GM12891 (cell line): Measurements from ENCODE around the gene ZNF763.

Experiments used
- POLR2A ChIP-seq: IDR thresholded peaks from 2 replicates; pipeline ENCODE4 v1.6.1; 2011; ENCODE audit warnings: low read depth, low read length, control low read depth
- POLR2AphosphoS5 ChIP-seq: IDR thresholded peaks from 2 replicates; pipeline ENCODE4 v1.6.1; 2011; ENCODE audit warnings: low read depth, low read length, control low read depth
- POU2F2 ChIP-seq: IDR thresholded peaks from 2 replicates; pipeline ENCODE4 v1.6.1; 2011; ENCODE audit warnings: low read depth, mild to moderate bottlenecking, control low read depth, low read length, moderate library complexity
- SPI1 ChIP-seq: IDR thresholded peaks from 2 replicates; pipeline ENCODE4 v1.6.1; 2011; ENCODE audit warnings: low read depth, low read length, control low read depth
- TAF1 ChIP-seq: IDR thresholded peaks from 2 replicates; pipeline ENCODE4 v1.6.1; 2011; ENCODE audit warnings: low read depth, low read length, control low read depth

DNA sequence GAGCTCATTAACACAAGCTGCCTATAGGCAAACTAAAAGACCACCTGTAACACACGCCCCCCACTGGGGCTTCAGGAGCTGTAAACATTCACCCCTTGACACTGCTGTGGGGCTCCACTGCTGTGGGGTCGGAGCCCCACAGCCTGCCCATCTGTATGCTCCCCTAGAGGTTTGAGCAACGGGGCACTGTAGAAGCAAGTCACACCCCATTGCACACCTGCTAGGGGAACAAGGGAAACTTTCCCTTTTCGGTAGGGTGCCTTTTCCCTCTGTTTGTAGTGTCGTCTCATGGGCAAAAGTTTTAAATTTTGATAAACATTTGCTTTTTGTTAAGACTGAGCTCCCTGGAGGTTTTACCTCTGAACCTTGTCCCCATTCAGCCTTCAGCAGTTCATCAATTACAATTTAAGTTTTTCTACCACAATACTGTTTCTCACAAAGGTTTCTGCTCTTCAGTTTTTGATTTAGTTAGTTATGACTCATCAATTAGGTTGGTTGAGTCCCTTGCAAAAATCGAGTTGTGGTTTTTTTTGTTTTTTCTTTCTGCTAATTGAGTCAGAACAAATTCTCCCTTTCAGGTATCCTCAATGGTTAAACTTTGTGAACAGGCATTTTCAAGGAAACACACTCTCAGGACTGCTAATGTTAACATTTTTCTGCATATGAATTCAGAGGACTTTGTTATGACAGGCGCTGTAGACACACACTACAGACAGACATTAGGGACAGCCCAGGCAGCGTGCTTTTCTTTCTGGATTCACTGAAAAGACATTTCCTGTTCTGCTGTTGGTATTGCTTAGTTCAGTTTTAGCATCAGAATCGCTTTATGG lies 35.5 kb downstream of the ZNF763 start:
- TF ChIP-seq POLR2AphosphoS5 (no peak), POLR2A (no peak), POU2F2 (peak; percentile 13; the same call in 1 of the 2 replicates), TAF1 (no peak), SPI1 (no peak)
